Body of pancreas (tissue), 4 donors: Measurements from ENCODE around the gene HTT. TPM values are rescaled to one million over a fixed set of nuclear protein-coding genes. Genes with fewer than 3 reads are reported as not detected.

Experiments
- ATAC-seq: fragments of 150-250 bp; one replicate; pipeline ENCODE4 v1.9.1; 2016
- DNase-seq, 4 donors: peaks; one replicate each; pipeline ENCODE4 v3.0.0-alpha.2; 2019
- H3K27ac ChIP-seq, 4 donors: fragments of 200-600 bp; sonication (generic); 1 replicate in 3 of 4; 2 replicates in 1 of 4; pipeline versions ENCODE4 v1.5.1 to v1.6.1; 2016 to 2019; ENCODE audit warnings: mild to moderate bottlenecking in 1 of 4, mixed read lengths in 1 of 4, moderate library complexity in 1 of 4
- H3K27me3 ChIP-seq, 2 donors: fragments of 200-600 bp; sonication (generic); one replicate each; pipeline ENCODE4 v1.6.0; 2016; ENCODE audit warnings: mild to moderate bottlenecking in 1 of 2
- H3K36me3 ChIP-seq, 2 donors: fragments of 200-600 bp; sonication (generic); replicated peaks in 1 of 2; 2 replicates each; pipeline ENCODE4 v1.5.1; 2016; ENCODE audit warnings: low read depth in 2 of 2; ENCODE audit not compliant: insufficient read depth in 1 of 2
- H3K4me1 ChIP-seq: fragments of 200-600 bp; sonication (generic); one replicate; pipeline ENCODE4 v1.6.0; 2016
- H3K4me3 ChIP-seq, 2 donors: fragments of 200-600 bp; sonication (generic); 1 replicate in 1 of 2; 2 replicates in 1 of 2; pipeline ENCODE4 v1.5.1; 2016 to 2019
- H3K9me3 ChIP-seq, 3 donors: fragments of 200-600 bp; sonication (generic); 1 replicate in 2 of 3; 2 replicates in 1 of 3; pipeline ENCODE4 v1.5.1; 2016
- POLR2A ChIP-seq, 3 donors: fragments of 450-650 bp; IDR thresholded peaks; one replicate each; pipeline ENCODE4 v1.6.1; 2016; ENCODE audit warnings: antibody characterized with exemption in 3 of 3, mild to moderate bottlenecking in 2 of 3
- WGBS, 2 donors: methylation state at CpG; one replicate each; pipeline ENCODE4 v1.1.5; 2017; 5-methylcytosine and 5-hydroxymethylcytosine counted together
- intact Hi-C: fragments of 100-400 bp; cut with DNase I; formaldehyde crosslinking; loops from one replicate; pipeline ENCODE4 v1.15.1; 2023
- total RNA-seq, 2 donors: library from RNA; depleted of rRNA; stranded (reverse); fragments of >200 nt; gene quantifications; one replicate each; pipeline ENCODE4 v1.1.0, GENCODE V29; 2016
- TF ChIP-seq, protein P1 (sequence below), 7 experiments: fragments of 450-650 bp in 4 of 7; fragments of 200-600 bp in 3 of 7; sonication (generic) in 3 of 7; IDR thresholded peaks; one replicate each; pipeline ENCODE4 v1.5.1; 2016 to 2019; ENCODE audit warnings: antibody characterized with exemption in 7 of 7

The HTT gene
- total RNA-seq, 2 donors from 2014 or later: 40.5 to 115 TPM

DNA sequence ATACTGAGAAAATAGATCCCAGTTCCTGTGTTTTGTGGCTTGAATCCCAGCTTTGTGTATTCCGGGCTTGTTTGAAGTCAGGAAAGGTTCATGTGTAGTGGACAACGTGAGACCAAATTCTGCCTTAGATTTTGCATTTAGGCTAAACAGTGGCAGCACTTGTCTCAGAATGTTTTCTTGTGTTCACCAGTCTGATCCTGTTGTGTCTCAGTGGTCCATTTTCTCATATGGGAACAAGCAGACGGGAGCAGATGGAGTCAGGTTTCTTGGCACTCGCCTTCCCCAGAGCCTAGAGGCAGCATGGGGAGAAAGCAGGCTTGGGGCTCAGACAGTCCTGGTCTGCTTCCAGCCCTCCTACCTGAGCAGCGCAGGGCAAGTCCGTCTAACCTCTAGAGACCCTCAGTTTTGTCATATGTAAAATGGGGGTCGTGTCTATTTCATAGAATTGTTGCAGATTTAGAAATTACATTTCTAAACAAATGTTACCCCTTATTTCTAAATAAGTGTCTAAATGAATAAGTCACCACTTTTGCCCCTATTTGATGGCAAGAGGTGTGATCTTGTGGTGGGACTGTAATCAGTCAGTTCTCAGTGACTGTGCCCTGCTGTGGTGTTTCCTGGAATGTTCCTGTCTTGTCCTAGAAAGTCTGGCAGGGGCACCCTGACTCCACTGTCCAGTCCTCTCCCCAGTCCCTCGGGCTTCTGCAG, 146.1 kb downstream of the HTT start:
- H3K4me3 ChIP-seq: no peak overlapping the region
- H3K4me1 ChIP-seq: no peaks in the 10 kb centered on the region
- no peak overlapping the region for H3K27ac ChIP-seq
- no peak for ATAC-seq
- TF ChIP-seq, protein P1, sequence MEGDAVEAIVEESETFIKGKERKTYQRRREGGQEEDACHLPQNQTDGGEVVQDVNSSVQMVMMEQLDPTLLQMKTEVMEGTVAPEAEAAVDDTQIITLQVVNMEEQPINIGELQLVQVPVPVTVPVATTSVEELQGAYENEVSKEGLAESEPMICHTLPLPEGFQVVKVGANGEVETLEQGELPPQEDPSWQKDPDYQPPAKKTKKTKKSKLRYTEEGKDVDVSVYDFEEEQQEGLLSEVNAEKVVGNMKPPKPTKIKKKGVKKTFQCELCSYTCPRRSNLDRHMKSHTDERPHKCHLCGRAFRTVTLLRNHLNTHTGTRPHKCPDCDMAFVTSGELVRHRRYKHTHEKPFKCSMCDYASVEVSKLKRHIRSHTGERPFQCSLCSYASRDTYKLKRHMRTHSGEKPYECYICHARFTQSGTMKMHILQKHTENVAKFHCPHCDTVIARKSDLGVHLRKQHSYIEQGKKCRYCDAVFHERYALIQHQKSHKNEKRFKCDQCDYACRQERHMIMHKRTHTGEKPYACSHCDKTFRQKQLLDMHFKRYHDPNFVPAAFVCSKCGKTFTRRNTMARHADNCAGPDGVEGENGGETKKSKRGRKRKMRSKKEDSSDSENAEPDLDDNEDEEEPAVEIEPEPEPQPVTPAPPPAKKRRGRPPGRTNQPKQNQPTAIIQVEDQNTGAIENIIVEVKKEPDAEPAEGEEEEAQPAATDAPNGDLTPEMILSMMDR (IDR thresholded peaks at IDR 0.05): no peak
- no peak for TF ChIP-seq POLR2A (IDR thresholded peaks at IDR 0.05)
- peaks cover 10 to 33% of the 10 kb centered on the region in 2 donors for H3K36me3 ChIP-seq
- H3K27me3 ChIP-seq: no peaks in the 10 kb centered on the region
- H3K9me3 ChIP-seq: no peaks in the 10 kb centered on the region
- intact Hi-C loops: no loop called here
- DNase-seq: peak in 2 of 4 donors; percentile 5 to 11
- 77 to 91% methylated on average over 8 of the region's 8 CpGs for WGBS, 2 donors

DNA sequence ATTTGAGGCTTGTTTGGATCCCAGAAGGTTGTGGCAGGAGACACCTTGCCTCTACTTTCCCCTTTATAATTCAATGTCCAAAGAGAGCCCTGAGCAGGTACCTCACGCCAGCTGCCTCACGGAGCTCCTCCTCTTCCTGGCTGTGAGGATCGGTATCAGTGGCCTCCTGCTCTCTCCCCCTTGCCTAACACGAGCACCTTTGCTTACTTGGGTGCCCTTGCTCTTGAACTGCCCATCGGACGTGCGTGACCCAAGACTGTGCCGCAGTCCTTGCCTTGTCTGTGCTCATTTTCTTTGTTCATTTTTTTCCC, 146.7 kb downstream of the HTT start:
- no peaks in the 10 kb centered on the region for H3K9me3 ChIP-seq
- 84 to 91% methylated on average over 8 of the region's 8 CpGs for WGBS, 2 donors
- peaks cover 10 to 29% of the 10 kb centered on the region in 2 donors for H3K36me3 ChIP-seq
- H3K27me3 ChIP-seq: no peaks in the 10 kb centered on the region
- TF ChIP-seq POLR2A (IDR thresholded peaks at IDR 0.05): no peak
- TF ChIP-seq, protein P1 (IDR thresholded peaks at IDR 0.05): no peak
- H3K4me3 ChIP-seq: no peak overlapping the region
- H3K27ac ChIP-seq: no peak overlapping the region
- intact Hi-C loops: no loop called here
- DNase-seq: peak in 1 of 4 donors; percentile 4
- no peak for ATAC-seq
- H3K4me1 ChIP-seq: peaks cover 3% of the 10 kb centered on the region

DNA sequence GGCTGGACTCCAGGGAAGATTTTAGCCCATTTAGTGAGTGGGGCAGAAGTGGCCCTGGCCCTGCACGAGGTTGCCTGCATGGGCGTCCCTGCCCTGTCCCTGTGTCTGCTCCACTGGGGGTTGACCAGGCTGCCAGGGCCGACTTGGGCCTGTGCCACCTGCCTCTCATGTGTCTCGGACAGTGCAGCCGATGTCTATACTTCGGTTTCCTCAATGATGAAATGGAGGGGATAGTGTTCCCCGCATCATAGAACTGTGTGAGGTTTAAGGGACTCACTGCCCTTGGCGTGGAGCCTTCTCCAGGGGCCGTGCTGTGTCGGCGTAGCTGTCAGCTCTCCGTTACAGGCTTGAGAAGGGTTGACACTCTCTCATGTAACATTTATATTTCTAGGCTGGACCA, 147.5 kb downstream of the HTT start:
- H3K4me3 ChIP-seq: no peak overlapping the region
- no peak for TF ChIP-seq POLR2A (IDR thresholded peaks at IDR 0.05)
- TF ChIP-seq, protein P1 (IDR thresholded peaks at IDR 0.05): no peak
- no peak overlapping the region for H3K27ac ChIP-seq
- H3K27me3 ChIP-seq: no peaks in the 10 kb centered on the region
- peak in 3 of 4 donors; percentile 10 to 17 (median 11) for DNase-seq
- peaks cover 10% of the 10 kb centered on the region for H3K4me1 ChIP-seq
- peaks cover 10 to 29% of the 10 kb centered on the region in 2 donors for H3K36me3 ChIP-seq
- no peak for ATAC-seq
- intact Hi-C loops: no loop called here
- WGBS, 2 donors: 78 to 92% methylated on average over 9 to 12 of the region's 12 CpGs
- no peaks in the 10 kb centered on the region for H3K9me3 ChIP-seq

DNA sequence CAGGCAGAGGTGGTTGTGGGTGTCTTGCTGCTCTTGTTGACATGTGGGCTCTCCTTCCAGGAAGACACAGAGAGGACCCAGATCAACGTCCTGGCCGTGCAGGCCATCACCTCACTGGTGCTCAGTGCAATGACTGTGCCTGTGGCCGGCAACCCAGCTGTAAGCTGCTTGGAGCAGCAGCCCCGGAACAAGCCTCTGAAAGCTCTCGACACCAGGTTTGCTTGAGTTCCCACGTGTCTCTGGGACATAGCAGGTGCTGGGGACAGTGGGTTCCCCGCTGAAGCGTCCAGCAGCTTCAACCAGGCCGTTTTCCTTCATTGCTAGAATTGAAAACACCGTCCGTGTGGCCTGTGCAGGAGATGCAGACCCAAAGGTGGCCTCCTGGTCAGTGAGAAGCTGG, 148.9 kb downstream of the HTT start:
- intact Hi-C loops: no loop called here
- 82% methylated on average over 11 of the region's 11 CpGs; no CpG with 5 or more reads in 1 of the 2 donors for WGBS, 2 donors
- Histone ChIP-seq H3K27ac (no peak overlapping the region), H3K36me3 (peaks cover 1 to 26% of the 10 kb centered on the region in 2 donors), H3K9me3 (no peaks in the 10 kb centered on the region), H3K4me3 (no peak overlapping the region), H3K27me3 (no peaks in the 10 kb centered on the region), H3K4me1 (peaks cover 10% of the 10 kb centered on the region)
- DNase-seq: peak in 2 of 4 donors; percentile 3 to 9
- TF ChIP-seq, protein P1 (IDR thresholded peaks at IDR 0.05): no peak
- no peak for TF ChIP-seq POLR2A (IDR thresholded peaks at IDR 0.05)
- ATAC-seq: no peak
